Activated CD4-positive, alpha-beta memory T cell treated with anti-CD3 and anti-CD28 coated beads for 36 hours (primary cell): ENCODE data around the gene ACTN2. TPM values are rescaled to one million over a fixed set of nuclear protein-coding genes. Genes with fewer than 3 reads are reported as not detected.

Experiments used
- CTCF ChIA-PET: fragments of 350-600 bp; sonication (Branson Sonifier 250); formaldehyde crosslinking; loops from one replicate; lab custom pipeline; 2021; ENCODE audit warnings: antibody characterized with exemption, inconsistent platforms; lab: Charles Lee
- POLR2A ChIA-PET: fragments of 350-600 bp; sonication (Branson Sonifier 250); formaldehyde crosslinking; loops from one replicate; lab custom pipeline; 2021; ENCODE audit warnings: antibody characterized with exemption; lab: Charles Lee
- DNase-seq: peaks from one replicate; pipeline ENCODE4 v3.0.0-alpha.2; 2020
- H3K27ac Mint-ChIP-seq: one replicate; pipeline ENCODE4 v1.8.0; 2021; ENCODE audit warnings: mixed read lengths
- H3K27me3 Mint-ChIP-seq: one replicate; pipeline ENCODE4 v1.8.0; 2021; ENCODE audit warnings: mixed read lengths
- H3K36me3 Mint-ChIP-seq: one replicate; pipeline ENCODE4 v1.8.0; 2021; ENCODE audit warnings: mixed read lengths
- H3K4me1 Mint-ChIP-seq: one replicate; pipeline ENCODE4 v1.8.0; 2021; ENCODE audit warnings: low read depth, mixed read lengths
- H3K4me3 Mint-ChIP-seq: one replicate; pipeline ENCODE4 v1.8.0; 2021; ENCODE audit warnings: mild to moderate bottlenecking, mixed read lengths
- H3K9me3 Mint-ChIP-seq: one replicate; pipeline ENCODE4 v1.8.0; 2021; ENCODE audit warnings: mixed read lengths
- intact Hi-C: fragments of 100-400 bp; cut with micrococcal nuclease; formaldehyde crosslinking; loops from one replicate; pipeline ENCODE4 v1.15.1; 2023
- total RNA-seq, 2 experiments: library from RNA; stranded (reverse); gene quantifications; one replicate each; pipeline ENCODE4 v1.2.3, GENCODE V29; 2021

Gene ACTN2
- total RNA-seq, 2 experiments from 2014 or later: 0.17 TPM; not detected in 1

GRCh38 chr1:236673289-236673919, 12.9 kb upstream of the ACTN2 start:
- ChIA-PET CTCF (no interaction called here), POLR2A (no interaction called here)
- Mint-ChIP-seq H3K36me3 (no peaks in the 10 kb centered on the region), H3K9me3 (no peaks in the 10 kb centered on the region), H3K4me1 (no peaks in the 10 kb centered on the region), H3K4me3 (no peak overlapping the region), H3K27me3 (peaks cover 23% of the 10 kb centered on the region), H3K27ac (no peak overlapping the region)
- intact Hi-C loops: no loop called here
- DNase-seq: no peak

DNA sequence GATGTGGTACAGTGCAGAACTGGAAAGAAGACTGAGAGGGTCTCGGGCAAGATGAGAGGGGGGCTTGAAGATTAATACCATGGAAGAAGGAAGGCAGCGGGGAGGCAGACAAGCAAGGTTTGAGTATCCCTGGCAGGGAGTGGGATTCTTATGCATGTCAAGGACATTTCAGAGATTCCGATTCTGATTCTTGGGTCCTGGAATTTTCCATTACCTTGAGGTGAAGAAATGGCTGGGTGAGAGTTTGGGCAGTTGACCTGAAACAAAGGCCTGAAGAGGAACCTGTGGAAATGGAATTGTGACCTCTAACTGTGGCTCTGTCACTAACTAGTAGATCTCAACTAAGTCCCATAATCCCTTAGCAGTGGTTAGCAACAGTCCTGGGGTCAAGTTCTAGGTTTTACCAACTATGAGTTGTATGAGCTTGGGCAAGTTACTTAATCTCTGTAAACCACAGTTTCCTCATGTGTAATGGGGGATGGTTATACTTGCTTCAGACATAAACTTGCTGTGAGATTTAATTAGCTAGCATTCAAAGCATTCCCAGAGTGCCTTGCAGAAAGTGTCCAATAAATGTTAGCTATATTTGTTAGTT, 8.6 kb upstream of the ACTN2 start:
- ChIA-PET POLR2A (no interaction called here), CTCF (no interaction called here)
- intact Hi-C loops: no loop called here
- H3K4me3 Mint-ChIP-seq: no peak overlapping the region
- peaks cover 12% of the 10 kb centered on the region for H3K27me3 Mint-ChIP-seq
- no peaks in the 10 kb centered on the region for H3K36me3 Mint-ChIP-seq
- no peak overlapping the region for H3K27ac Mint-ChIP-seq
- H3K9me3 Mint-ChIP-seq: no peaks in the 10 kb centered on the region
- DNase-seq: no peak
- H3K4me1 Mint-ChIP-seq: peaks cover 3% of the 10 kb centered on the region

DNA sequence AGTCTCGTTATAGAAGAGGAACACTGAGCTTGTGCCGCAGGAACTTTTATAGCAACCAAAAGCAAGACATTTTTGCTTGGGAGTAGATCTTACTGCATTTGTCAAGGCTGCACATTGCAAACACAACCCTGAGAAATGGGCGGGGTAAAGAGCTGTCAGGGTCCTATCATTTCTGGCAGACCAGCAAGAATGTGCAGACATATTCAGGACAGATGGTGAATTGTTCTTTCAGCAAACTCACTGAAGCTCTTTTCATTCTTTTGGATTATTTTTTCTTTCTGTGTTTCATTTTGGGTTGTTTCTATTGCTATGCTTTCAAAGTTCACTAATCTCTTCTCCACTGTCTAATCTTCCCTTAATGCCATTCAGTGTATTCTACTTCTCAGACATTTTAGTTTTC, 5.1 kb upstream of the ACTN2 start:
- POLR2A ChIA-PET: no interaction called here
- Mint-ChIP-seq H3K9me3 (no peaks in the 10 kb centered on the region), H3K4me3 (no peak overlapping the region), H3K4me1 (peaks cover 9% of the 10 kb centered on the region), H3K27ac (no peak overlapping the region), H3K36me3 (no peaks in the 10 kb centered on the region), H3K27me3 (peaks cover 9% of the 10 kb centered on the region)
- no peak for DNase-seq
- intact Hi-C loops: no loop called here
- CTCF ChIA-PET: interaction anchor here (0.7 to 1.1 kb wide), 2 partner anchors 72 to 78 kb away, joined by 3 read pairs; no protein-coding TSS in a partner anchor

DNA sequence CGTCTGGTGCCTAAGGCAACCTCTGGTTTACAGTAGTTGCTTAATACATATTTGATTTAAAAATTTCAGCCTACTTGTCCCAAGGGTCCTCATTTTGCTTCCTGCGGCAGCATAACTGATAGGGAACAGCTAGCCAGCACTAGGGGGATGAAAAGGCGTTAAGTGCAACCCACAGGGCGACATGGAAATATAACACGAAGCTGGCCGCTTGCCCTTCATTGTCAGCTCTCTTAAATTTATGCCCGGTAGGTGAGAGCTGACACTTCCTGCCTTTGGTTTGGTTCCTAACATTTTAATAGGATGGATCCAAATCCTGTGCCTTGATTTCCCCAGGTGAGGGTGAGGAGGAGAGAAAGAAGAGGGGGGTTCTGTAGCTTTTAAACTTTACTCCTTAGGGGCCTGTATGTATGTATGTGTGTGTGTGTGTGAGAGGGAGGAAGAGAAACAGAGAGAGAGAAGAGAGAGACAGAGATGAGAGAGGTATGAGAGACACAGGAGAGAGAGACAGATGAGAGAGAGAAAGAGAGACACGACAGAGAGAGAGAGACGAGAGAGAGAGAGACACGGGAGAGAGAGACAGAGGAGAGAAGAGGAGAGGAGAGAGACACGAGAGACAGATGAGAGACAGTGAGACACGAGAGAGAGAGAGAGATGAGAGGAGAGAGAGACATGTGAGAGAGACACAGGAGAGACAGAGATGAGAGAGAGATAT, 938 bp upstream of the ACTN2 start:
- Mint-ChIP-seq H3K27me3 (peaks cover 29% of the 10 kb centered on the region), H3K36me3 (no peaks in the 10 kb centered on the region), H3K9me3 (no peaks in the 10 kb centered on the region), H3K4me3 (peak overlapping the region; percentile 43), H3K4me1 (peaks cover 18% of the 10 kb centered on the region), H3K27ac (no peak overlapping the region)
- ChIA-PET CTCF (no interaction called here), POLR2A (no interaction called here)
- no peak for DNase-seq
- intact Hi-C loops: no loop called here

GRCh38 chr1:236686815-236687160, 489 bp downstream of the ACTN2 start:
- peak overlapping the region; percentile 46 for H3K4me3 Mint-ChIP-seq
- CTCF ChIA-PET: no interaction called here
- no peaks in the 10 kb centered on the region for H3K36me3 Mint-ChIP-seq
- POLR2A ChIA-PET: no interaction called here
- H3K27ac Mint-ChIP-seq: no peak overlapping the region
- DNase-seq: no peak
- H3K27me3 Mint-ChIP-seq: peaks cover 33% of the 10 kb centered on the region
- H3K9me3 Mint-ChIP-seq: no peaks in the 10 kb centered on the region
- H3K4me1 Mint-ChIP-seq: peaks cover 18% of the 10 kb centered on the region
- intact Hi-C loops: no loop called here

DNA sequence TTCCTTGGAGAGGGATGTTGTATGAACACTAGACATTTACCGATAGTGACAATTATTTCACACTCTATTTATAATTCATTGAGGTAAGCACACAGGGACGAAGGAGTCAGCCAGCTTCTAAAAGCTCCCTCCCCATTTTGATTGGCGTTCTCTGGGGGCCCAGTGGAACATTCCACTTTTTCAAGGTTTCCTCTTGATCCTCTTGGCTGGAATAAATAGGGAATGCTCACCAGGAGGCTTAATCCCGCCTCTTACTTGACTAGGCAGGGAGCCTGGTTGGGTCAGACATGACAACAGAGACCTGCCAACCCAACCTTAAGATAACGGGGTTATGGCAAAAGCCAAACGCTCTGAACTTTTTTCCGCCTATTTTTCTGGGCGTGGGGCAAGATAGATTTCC, 974 bp downstream of the ACTN2 start:
- H3K36me3 Mint-ChIP-seq: no peaks in the 10 kb centered on the region
- DNase-seq: no peak
- H3K4me3 Mint-ChIP-seq: peak overlapping the region; percentile 46
- no peaks in the 10 kb centered on the region for H3K9me3 Mint-ChIP-seq
- H3K27me3 Mint-ChIP-seq: peaks cover 37% of the 10 kb centered on the region
- intact Hi-C loops: no loop called here
- no peak overlapping the region for H3K27ac Mint-ChIP-seq
- POLR2A ChIA-PET: no interaction called here
- peaks cover 15% of the 10 kb centered on the region for H3K4me1 Mint-ChIP-seq
- CTCF ChIA-PET: no interaction called here

- H3K27me3 Mint-ChIP-seq: peaks cover 45% of the 10 kb centered on the region
- intact Hi-C loops: no loop called here
- POLR2A ChIA-PET: no interaction called here
Observed at GRCh38 chr1:236688705-236689104, 2.4 kb downstream of the ACTN2 start.

GRCh38 chr1:236689713-236690569, 3.6 kb downstream of the ACTN2 start:
- Mint-ChIP-seq H3K4me1 (peaks cover 15% of the 10 kb centered on the region), H3K9me3 (no peaks in the 10 kb centered on the region), H3K36me3 (no peaks in the 10 kb centered on the region), H3K4me3 (no peak overlapping the region), H3K27me3 (peaks cover 51% of the 10 kb centered on the region), H3K27ac (no peak overlapping the region)
- POLR2A ChIA-PET: no interaction called here
- no peak for DNase-seq
- intact Hi-C loops: no loop called here
- CTCF ChIA-PET: no interaction called here

More at GRCh38 chr1:236688705-236689104, 2.4 kb downstream of the ACTN2 start:
- no peak for DNase-seq
- no peaks in the 10 kb centered on the region for H3K9me3 Mint-ChIP-seq
- H3K36me3 Mint-ChIP-seq: no peaks in the 10 kb centered on the region
- peaks cover 15% of the 10 kb centered on the region for H3K4me1 Mint-ChIP-seq
- CTCF ChIA-PET: no interaction called here
- H3K4me3 Mint-ChIP-seq: no peak overlapping the region
- H3K27ac Mint-ChIP-seq: no peak overlapping the region

GRCh38 chr1:236691348-236691747, 5.0 kb downstream of the ACTN2 start:
- ChIA-PET CTCF (no interaction called here), POLR2A (no interaction called here)
- Mint-ChIP-seq H3K9me3 (no peaks in the 10 kb centered on the region), H3K27ac (no peak overlapping the region), H3K4me1 (peaks cover 9% of the 10 kb centered on the region), H3K27me3 (peaks cover 43% of the 10 kb centered on the region), H3K36me3 (no peaks in the 10 kb centered on the region), H3K4me3 (no peak overlapping the region)
- intact Hi-C loops: no loop called here
- DNase-seq: no peak

DNA sequence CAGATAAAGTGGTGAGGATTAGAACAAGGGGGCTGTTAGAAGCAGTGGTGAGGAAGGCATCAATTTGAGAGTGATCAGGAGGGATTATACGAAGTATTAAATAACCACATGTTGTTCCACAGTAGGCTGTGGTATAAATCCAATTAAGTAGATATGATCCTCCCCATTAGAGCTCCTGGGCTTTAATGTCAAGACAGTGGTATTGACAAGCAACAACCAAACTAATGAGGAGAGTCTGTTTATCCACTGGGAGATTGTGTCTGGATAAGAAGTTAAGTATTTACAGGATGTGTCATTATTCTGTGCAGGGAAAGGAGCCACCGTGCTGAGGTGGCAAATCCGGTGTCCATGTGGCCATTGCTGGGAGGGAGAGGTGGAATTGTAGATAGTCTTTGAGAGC, 5.8 kb downstream of the ACTN2 start:
- CTCF ChIA-PET: no interaction called here
- H3K4me1 Mint-ChIP-seq: peaks cover 5% of the 10 kb centered on the region
- H3K36me3 Mint-ChIP-seq: no peaks in the 10 kb centered on the region
- H3K9me3 Mint-ChIP-seq: no peaks in the 10 kb centered on the region
- H3K27ac Mint-ChIP-seq: no peak overlapping the region
- DNase-seq: no peak
- POLR2A ChIA-PET: no interaction called here
- no peak overlapping the region for H3K4me3 Mint-ChIP-seq
- intact Hi-C loops: no loop called here
- H3K27me3 Mint-ChIP-seq: peaks cover 41% of the 10 kb centered on the region

- intact Hi-C loops: no loop called here
- no peaks in the 10 kb centered on the region for H3K36me3 Mint-ChIP-seq
- ChIA-PET POLR2A (no interaction called here), CTCF (no interaction called here)
- H3K4me3 Mint-ChIP-seq: no peak overlapping the region
- no peaks in the 10 kb centered on the region for H3K4me1 Mint-ChIP-seq
- H3K27me3 Mint-ChIP-seq: peaks cover 38% of the 10 kb centered on the region
- H3K27ac Mint-ChIP-seq: no peak overlapping the region
- DNase-seq: no peak
- no peaks in the 10 kb centered on the region for H3K9me3 Mint-ChIP-seq
Observed at GRCh38 chr1:236692742-236693141, 6.4 kb downstream of the ACTN2 start.

DNA sequence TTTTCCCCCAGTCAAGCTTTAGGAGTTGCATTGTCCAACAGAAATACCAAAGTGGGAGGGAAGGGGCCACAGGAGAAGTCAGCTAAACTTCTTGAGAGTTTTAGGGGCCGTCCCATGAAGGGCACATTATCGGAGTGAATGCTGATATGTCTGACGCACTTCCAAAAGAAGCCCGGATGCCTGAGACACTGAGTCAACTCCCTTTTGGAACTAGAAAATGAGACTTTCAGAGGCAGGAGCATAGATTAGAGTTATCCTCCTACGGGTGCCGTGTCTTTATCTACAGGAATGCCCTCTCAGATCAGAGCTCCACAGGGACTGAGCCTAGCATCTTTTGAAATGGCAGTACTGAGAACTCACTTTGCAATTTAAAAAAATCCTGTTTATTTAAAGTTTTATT, 13.1 kb downstream of the ACTN2 start:
- H3K9me3 Mint-ChIP-seq: no peaks in the 10 kb centered on the region
- POLR2A ChIA-PET: no interaction called here
- H3K27ac Mint-ChIP-seq: no peak overlapping the region
- no peak for DNase-seq
- no peaks in the 10 kb centered on the region for H3K4me1 Mint-ChIP-seq
- no peak overlapping the region for H3K4me3 Mint-ChIP-seq
- H3K36me3 Mint-ChIP-seq: no peaks in the 10 kb centered on the region
- intact Hi-C loops: no loop called here
- H3K27me3 Mint-ChIP-seq: peaks cover 19% of the 10 kb centered on the region
- CTCF ChIA-PET: no interaction called here
